Measurements from ENCODE around the gene GLIS1. TPM values are rescaled to one million over a fixed set of nuclear protein-coding genes. Genes with fewer than 3 reads are reported as not detected.

GLIS1 gene
- total and polyA plus RNA-seq, 10 of the 15 experiments (the other 5 are each of a cell fraction or from before 2014, with no cell fraction given), result not detected

DNA sequence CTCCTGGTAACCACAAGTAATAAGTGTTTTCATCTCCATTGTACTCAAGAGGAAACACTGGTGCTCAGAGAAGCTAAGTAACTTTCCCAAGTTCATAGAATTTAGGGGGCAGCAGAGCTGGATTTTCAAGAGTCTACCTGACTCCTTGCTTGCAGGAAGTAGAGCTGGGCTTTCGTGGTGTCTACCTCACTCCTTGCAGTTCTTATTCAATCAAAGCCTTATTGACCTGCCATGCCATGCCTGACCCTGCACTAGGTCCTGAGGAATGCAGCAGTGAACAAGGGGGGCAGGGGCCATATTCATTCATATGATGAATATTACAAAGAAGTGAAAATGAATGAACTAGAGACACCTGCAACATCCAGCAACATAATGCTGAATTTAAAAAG is 93.3 kb downstream of the GLIS1 start:
- Histone ChIP-seq H3K4me2 (ENCODE audit: control insufficient read depth, insufficient read depth) (no peak overlapping the region), H3K27me3 (replicated peaks in 1 of 2; ENCODE audit: control insufficient read depth in 2 of 2, insufficient read depth in 2 of 2, low read length in 1 of 2) (peaks cover 0 to 1% of the 10 kb centered on the region in 2 experiments; a peak in 1 of 4 replicates), H3K79me2 (ENCODE audit: control insufficient read depth, insufficient read depth, low read length) (no peaks in the 10 kb centered on the region), H2AFZ (ENCODE audit: control insufficient read depth, low read depth, low read length) (no peak overlapping the region), H3K4me3 (no peak overlapping the region), H3K9ac (ENCODE audit: control insufficient read depth, insufficient read depth, low read length) (no peak overlapping the region), H4K20me1 (ENCODE audit: control insufficient read depth, insufficient read depth) (no peaks in the 10 kb centered on the region), H3K27ac (ENCODE audit: control insufficient read depth, insufficient read depth) (no peak overlapping the region), H3K4me1 (ENCODE audit: control insufficient read depth, insufficient read depth, low read length) (no peaks in the 10 kb centered on the region), H3K9me3 (replicated peaks; ENCODE audit: control insufficient read depth, insufficient read depth, low read length) (no peaks in the 10 kb centered on the region), H3K36me3 (ENCODE audit: control insufficient read depth in 2 of 2, insufficient read depth in 2 of 2, low read length in 1 of 2) (no peaks in the 10 kb centered on the region)
- ChIA-PET RAD21 (ENCODE audit: unreplicated experiment) (no interaction called here), CTCF (no interaction called here), POLR2A (no interaction called here), SMC1A (ENCODE audit: uncharacterized antibody, unreplicated experiment) (no interaction called here)
- BruUV-seq (replicated peaks), result no TSS peak
- TF ChIP-seq CBX3 (IDR thresholded peaks at IDR 0.05; ENCODE audit: borderline replicate concordance, low read depth) (no peak), TBL1XR1 (IDR thresholded peaks at IDR 0.05; ENCODE audit: low read depth, low read length) (no peak), FOXK2 (IDR thresholded peaks at IDR 0.05) (no peak)
- intact Hi-C loops (cut with micrococcal nuclease; ENCODE audit: unreplicated experiment), result no loop called here
- in situ Hi-C loops (cut with MboI), result no loop called here
- 0% methylated on average over 1 of the region's 1 CpG for WGBS (ENCODE audit: insufficient coverage, insufficient replicate concordance, low lambda C conversion rate, missing lambda C conversion rate)
- FAIRE-seq (no peak), ATAC-seq (no peak), DNase-seq (ENCODE audit: low read depth, low spot score) (no peak)

DNA sequence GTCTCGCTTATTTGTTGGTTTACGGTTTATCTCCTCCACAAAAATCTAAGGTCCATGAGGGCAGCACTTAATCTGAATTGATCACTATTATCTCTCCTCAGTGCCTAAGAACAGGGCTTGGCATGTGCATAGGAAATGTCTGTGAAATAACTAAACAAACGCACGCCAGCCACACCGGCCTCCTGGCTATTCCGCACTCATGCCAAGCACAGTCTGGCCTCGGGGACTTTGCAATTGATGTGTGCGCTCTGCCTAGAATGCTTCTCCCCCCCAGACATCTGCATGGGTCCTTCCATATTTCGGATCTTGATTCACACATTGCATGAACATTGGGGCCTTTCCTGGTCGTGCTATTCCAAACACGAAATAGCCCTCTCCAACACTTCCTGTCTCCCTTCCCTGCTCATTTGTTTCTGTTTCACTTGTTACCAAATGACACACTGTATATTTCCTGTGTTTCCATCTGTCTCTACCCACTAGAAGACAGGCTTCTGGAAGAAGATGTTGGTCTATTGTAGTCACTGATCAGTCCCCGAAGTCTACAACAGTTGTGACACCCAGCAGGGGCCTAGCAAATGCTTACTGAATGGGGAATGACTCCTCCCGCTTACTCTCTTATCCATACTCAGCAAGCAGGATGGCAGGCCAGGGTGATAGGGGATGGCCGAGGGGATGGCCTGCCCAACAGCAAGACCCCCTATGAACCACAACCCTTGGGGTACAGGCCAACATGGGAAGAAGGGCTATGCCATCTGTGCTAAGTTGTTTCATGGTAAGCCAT is 93.9 kb downstream of the GLIS1 start:
- intact Hi-C loops (cut with micrococcal nuclease; ENCODE audit: unreplicated experiment), result no loop called here
- BruUV-seq (replicated peaks), result no TSS peak

More for the DNA sequence above, 93.9 kb downstream of the GLIS1 start:
- Histone ChIP-seq H3K4me2 (ENCODE audit: control insufficient read depth, insufficient read depth) (no peak overlapping the region), H3K79me2 (ENCODE audit: control insufficient read depth, insufficient read depth, low read length) (no peaks in the 10 kb centered on the region), H3K27ac (ENCODE audit: control insufficient read depth, insufficient read depth) (no peak overlapping the region), H3K9me3 (replicated peaks; ENCODE audit: control insufficient read depth, insufficient read depth, low read length) (no peaks in the 10 kb centered on the region), H3K4me3 (no peak overlapping the region), H3K4me1 (ENCODE audit: control insufficient read depth, insufficient read depth, low read length) (no peaks in the 10 kb centered on the region), H2AFZ (ENCODE audit: control insufficient read depth, low read depth, low read length) (no peak overlapping the region), H4K20me1 (ENCODE audit: control insufficient read depth, insufficient read depth) (no peaks in the 10 kb centered on the region), H3K9ac (ENCODE audit: control insufficient read depth, insufficient read depth, low read length) (no peak overlapping the region), H3K36me3 (ENCODE audit: control insufficient read depth in 2 of 2, insufficient read depth in 2 of 2, low read length in 1 of 2) (no peaks in the 10 kb centered on the region), H3K27me3 (replicated peaks in 1 of 2; ENCODE audit: control insufficient read depth in 2 of 2, insufficient read depth in 2 of 2, low read length in 1 of 2) (peaks cover 0 to 1% of the 10 kb centered on the region in 2 experiments; a peak in 1 of 4 replicates)
- TF ChIP-seq, protein P1, sequence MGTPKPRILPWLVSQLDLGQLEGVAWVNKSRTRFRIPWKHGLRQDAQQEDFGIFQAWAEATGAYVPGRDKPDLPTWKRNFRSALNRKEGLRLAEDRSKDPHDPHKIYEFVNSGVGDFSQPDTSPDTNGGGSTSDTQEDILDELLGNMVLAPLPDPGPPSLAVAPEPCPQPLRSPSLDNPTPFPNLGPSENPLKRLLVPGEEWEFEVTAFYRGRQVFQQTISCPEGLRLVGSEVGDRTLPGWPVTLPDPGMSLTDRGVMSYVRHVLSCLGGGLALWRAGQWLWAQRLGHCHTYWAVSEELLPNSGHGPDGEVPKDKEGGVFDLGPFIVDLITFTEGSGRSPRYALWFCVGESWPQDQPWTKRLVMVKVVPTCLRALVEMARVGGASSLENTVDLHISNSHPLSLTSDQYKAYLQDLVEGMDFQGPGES (IDR thresholded peaks at IDR 0.05), result no peak
- TF ChIP-seq BACH1 (IDR thresholded peaks at IDR 0.05; ENCODE audit: borderline replicate concordance), result no peak
- POLR2A ChIA-PET, result no interaction called here
- DNase-seq (ENCODE audit: low read depth, low spot score) (no peak), FAIRE-seq (no peak), ATAC-seq (no peak)
- RAD21 ChIA-PET (ENCODE audit: unreplicated experiment), result no interaction called here
- 56% methylated on average over 14 of the region's 14 CpGs for WGBS (ENCODE audit: insufficient coverage, insufficient replicate concordance, low lambda C conversion rate, missing lambda C conversion rate)
- SMC1A ChIA-PET (ENCODE audit: uncharacterized antibody, unreplicated experiment), result no interaction called here
- CTCF ChIA-PET, result no interaction called here
- in situ Hi-C loops (cut with MboI), result no loop called here

All from GM12878 (cell line).